Stimulated activated CD8-positive, alpha-beta memory T cell treated with anti-CD3 and anti-CD28 coated beads, Interleukin-15, amount 100 ng/mL, for 48 hours (primary cell): Measurements from ENCODE around the gene OCSTAMP.

Experiments
- DNase-seq, 2 donors: peaks; one replicate each; pipeline ENCODE4 v3.0.0-alpha.2; 2020; ENCODE audit warnings: low read depth in 2 of 2

Gene OCSTAMP

DNA sequence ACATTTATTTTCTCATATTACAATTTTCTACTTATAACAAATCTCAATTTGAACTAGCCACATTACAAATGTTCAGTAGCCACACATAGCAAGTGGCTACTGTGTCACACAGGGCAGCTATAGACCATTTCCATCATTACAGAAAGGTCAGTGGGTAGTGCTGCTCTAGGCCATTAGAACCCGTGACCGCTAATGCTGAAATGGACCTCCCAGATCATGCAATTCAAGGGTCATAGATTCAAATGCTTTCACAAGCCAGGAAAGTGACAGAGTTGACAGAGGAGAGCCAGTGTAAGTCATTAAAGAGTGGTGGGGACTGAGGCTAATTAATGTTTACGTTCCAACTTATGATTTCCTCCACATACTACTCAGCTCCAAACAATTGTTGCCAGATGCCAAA lies 3.5 kb upstream of the OCSTAMP start:
- DNase-seq: no peak

GRCh38 chr20:46552460-46553420 lies 2.3 kb upstream of the OCSTAMP start:
- peak in 1 of 2 donors; percentile 38 for DNase-seq

GRCh38 chr20:46551522-46552381 lies 1.3 kb upstream of the OCSTAMP start:
- DNase-seq: no peak

- DNase-seq: no peak
Observed at GRCh38 chr20:46549188-46549972, 1.1 kb downstream of the OCSTAMP start.

- DNase-seq: no peak
Observed at GRCh38 chr20:46548688-46549087, 1.8 kb downstream of the OCSTAMP start.

- DNase-seq: no peak
Observed at GRCh38 chr20:46547995-46548394, 2.5 kb downstream of the OCSTAMP start.

DNA sequence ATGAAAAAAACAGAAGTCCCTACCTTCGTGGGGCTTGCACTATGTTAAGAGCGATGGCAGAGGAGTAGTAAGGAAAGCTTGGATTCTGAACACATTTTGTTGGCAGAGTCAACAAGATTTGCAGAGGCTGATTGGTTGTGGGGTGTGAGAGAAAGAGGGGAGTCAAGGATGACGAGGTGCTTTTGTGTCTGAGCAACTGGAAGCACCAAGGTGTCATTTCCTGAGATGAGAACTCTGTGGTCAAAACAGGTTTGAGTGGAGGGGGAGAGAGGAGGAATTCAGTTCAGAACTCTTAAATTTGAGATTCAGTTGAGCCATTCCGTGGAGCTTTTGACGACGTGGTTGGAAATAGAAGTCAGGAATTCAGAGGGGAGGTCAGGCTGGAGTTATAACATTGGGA lies 3.5 kb downstream of the OCSTAMP start:
- DNase-seq: no peak

DNA sequence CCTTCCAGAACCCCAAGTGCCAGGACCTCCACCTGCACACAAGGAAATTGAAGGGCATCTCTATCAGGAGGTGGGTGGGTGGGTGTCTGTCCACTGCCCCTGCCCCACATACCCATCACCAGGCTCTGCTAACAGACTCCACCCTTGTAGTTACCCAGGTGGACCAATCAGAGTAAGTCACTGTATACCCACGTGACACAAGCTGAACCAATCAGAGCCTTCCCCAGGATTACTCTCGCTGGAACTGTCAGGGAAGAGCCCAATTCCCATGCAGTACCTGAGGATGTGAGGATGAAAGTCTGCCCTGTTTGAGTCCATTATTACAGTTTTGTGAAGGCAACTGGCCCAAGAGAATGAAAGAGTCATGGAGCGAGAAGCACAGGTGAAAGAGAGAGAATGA lies 4.2 kb downstream of the OCSTAMP start:
- no peak for DNase-seq

GRCh38 chr20:46545827-46546138 lies 4.7 kb downstream of the OCSTAMP start:
- no peak for DNase-seq

DNA sequence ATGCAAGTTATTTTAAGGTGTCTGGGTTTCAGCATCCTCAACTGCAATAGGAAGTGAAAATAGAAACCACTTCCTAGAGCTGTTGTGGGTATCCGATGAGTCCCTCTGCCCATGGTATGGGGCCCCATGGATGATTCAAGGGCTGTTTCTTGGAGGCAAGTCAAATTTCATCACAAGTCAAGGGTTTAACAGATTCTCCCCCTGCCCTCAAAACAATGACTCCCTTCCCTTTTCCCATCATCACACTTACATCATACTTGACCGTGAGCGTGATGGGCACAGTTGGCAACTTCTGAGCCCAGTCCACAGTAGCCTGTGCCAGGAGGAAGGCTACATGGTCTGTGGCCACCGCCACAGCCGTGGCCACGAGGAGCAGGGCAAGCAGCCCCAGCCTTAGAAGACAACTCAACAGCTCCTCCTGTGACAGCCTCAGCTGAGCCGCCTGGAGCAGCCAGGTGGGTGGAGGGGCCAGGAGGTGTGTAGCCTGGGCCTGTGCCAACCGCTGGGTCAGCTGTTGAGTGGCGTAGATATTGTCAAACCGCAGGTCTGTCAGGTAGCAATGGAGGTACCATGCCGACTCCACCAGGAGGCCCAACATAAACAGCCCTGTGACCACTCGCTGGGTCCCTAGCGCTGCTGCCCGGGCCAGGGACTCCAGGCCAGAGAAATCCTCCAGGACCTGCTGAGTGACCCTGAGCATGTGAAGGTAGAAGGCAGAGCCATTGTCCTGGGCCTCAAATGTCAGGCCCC lies 5.2 kb downstream of the OCSTAMP start:
- DNase-seq: peak; percentile 44 to 47

DNA sequence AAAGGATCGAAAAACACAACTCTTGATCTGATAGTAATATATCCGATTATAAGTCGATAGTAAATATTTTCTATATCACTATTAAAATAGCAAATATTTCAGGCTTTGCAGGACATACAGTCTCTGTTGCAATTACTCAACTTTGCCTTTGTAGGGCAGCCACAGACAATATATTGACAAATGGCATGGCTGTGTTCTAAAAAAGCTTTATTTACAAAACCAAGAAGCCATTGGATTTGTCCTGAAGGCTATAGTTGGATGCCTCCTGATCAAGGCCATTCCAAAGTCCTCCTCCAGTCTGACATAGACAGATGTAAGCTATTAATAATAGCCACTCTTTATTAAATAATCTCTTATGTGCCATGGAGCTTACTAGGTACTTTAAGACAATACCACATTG lies 5.9 kb downstream of the OCSTAMP start:
- DNase-seq: no peak

GRCh38 chr20:46543959-46544358 lies 6.5 kb downstream of the OCSTAMP start:
- no peak for DNase-seq

- DNase-seq: no peak
Observed at GRCh38 chr20:46543033-46543432, 7.4 kb downstream of the OCSTAMP start.

- no peak for DNase-seq
Observed at GRCh38 chr20:46541229-46541935, 9.1 kb downstream of the OCSTAMP start.

GRCh38 chr20:46539113-46539512 lies 11.3 kb downstream of the OCSTAMP start:
- no peak for DNase-seq

- DNase-seq: no peak
Observed at GRCh38 chr20:46530640-46531039, 19.8 kb downstream of the OCSTAMP start.

DNA sequence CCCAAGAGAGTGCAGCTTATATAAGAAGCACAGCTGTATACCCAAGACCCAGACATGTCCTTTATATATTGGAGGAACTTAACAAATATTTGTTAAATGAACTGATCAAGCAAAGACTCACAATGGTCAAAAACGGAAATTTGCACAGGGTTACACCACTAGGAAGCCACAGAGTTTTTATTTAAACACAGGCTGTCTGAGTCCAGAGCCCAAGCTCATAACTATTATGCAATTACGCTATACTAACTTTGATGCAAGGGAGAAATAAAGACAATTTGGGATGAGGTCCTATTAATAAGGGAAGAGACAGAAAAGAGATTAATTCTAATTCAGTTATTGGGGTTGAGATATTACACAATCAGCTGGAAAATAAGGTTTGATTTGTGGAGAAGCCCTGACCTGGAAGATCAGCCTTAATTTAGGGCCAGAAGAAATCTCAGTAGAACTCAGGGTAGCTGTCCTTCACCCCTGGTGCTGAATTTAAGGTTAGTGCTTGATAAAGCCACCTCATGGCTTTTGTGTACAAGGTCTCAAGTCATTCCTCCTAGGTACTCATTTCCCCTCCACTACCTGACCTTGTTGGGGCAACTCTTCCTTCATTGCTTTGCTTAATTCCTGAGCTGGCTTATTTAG lies 26.6 kb downstream of the OCSTAMP start:
- DNase-seq: no peak

GRCh38 chr20:46523108-46523507 lies 27.3 kb downstream of the OCSTAMP start:
- no peak for DNase-seq

DNA sequence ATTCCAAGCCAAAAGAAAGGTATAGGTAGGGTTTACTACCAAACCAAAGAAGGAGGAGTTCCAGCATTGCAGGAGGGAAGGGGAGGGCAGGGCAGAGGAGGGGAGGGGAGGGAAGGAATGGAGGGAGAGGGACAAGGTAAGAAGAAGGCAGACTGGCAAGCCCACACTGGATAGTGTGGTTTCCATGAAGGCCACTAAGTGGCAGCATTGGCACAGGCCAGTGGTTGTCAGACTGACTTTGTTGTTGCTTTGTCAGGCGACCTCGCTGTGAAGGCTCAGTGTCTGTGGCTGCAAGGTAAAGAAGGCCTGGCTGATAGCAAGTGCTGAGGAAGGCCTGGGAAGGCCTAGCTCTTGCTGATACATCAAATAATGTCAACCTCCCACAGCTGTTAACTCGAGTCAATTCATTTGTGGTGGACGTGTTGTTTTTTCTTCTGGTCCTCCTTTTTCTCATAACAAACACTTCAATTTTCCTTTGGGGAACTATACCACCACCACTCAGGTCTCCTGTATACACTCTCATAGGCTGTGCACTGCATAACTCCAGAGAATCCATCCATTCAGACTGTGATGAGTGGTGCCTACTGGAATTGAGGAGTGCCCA lies 29.4 kb downstream of the OCSTAMP start:
- DNase-seq: peak; percentile 14 to 20

DNA sequence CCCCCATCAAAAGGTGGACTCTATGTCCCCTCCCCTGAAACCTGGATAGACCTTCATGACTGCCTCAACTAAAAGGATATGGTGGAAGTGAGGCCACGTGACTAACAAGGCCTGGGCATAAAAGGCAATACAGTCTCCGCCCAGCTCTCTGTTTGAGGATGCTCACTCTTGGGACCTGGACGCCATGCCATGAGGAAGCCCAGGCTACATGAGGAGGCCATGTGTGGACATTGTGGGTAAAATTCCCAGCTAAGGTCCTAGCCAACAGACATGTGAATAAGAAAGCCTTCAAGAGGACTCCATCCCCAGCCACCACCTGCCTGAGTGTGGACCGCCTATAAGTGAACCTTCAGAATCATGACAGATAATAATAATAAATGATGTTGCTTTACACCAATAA lies 29.9 kb downstream of the OCSTAMP start:
- no peak for DNase-seq
